ENCODE results near the gene CNIH3.

DNA sequence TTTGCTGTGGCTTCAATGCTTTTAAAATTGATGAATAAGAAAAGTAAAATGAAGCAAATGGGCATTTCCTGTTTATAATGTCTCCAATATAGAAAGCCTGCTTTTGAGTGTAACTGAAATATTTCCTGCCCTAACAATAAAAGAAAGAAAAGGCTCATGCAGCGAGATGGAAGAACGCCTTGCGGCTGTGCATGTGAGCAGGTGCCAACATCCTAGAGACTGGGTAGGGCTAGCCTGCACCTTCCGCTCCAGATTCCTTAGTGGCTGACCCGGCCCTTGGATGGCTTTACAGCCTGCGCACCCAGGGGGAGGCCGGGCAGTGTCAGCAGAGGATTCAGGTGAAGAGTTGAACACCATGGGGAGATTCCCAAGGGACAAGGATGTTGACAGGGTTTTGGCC is 21.8 kb downstream of the CNIH3 start:
- TF ChIP-seq CTCF (IDR thresholded peaks at IDR 0.05): no peak
- no peak for TF ChIP-seq POLR2AphosphoS5 (IDR thresholded peaks at IDR 0.05)

Data from upper lobe of left lung (tissue), 4 donors.